Neural cell (in vitro differentiated cells): ENCODE measurements around the gene RADIL. TPM values are rescaled to one million over a fixed set of nuclear protein-coding genes. Genes with fewer than 3 reads are reported as not detected.
A peak's percentile ranks its signal among the peaks of the same experiment; 100 is the strongest.

Experiments used
- H2AFZ ChIP-seq: fragments of 200-600, 300-800 bp; sonication (generic), shearing (Covaris generic); 2 replicates; pipeline ENCODE4 v1.6.0; 2014; ENCODE audit warnings: low read depth, mild to moderate bottlenecking, antibody characterized with exemption, low read length, moderate library complexity
- H3F3A ChIP-seq: fragments of 200-600 bp; shearing (Covaris generic); 2 replicates; pipeline ENCODE4 v1.6.1; 2016; ENCODE audit warnings: mild to moderate bottlenecking, moderate library complexity, mixed read lengths, antibody characterized with exemption, low read length; ENCODE audit not compliant: insufficient read depth, poor library complexity, severe bottlenecking
- H3K27ac ChIP-seq: fragments of 200-600, 300-800 bp; sonication (generic), shearing (Covaris generic); 2 replicates; pipeline ENCODE4 v1.5.1; 2014; ENCODE audit warnings: mild to moderate bottlenecking, low read length, moderate library complexity
- H3K27me3 ChIP-seq: fragments of 300-800, 200-600 bp; sonication (generic), shearing (Covaris generic); 2 replicates; pipeline ENCODE4 v1.6.0; 2014; ENCODE audit warnings: mild to moderate bottlenecking, low read depth, low read length, moderate library complexity; ENCODE audit not compliant: insufficient read depth
- H3K36me3 ChIP-seq: fragments of 300-800, 200-600 bp; sonication (generic), shearing (Covaris generic); 2 replicates; pipeline ENCODE4 v1.5.1; 2014; ENCODE audit warnings: mild to moderate bottlenecking, antibody characterized with exemption, low read length, moderate library complexity; ENCODE audit not compliant: insufficient read depth
- H3K4me2 ChIP-seq: fragments of 300-800, 200-600 bp; sonication (generic), shearing (Covaris generic); 2 replicates; pipeline ENCODE4 v1.6.0; 2014; ENCODE audit warnings: mild to moderate bottlenecking, low read length
- H3K4me3 ChIP-seq: fragments of 300-800, 200-600 bp; sonication (generic), shearing (Covaris generic); 2 replicates; pipeline ENCODE4 v1.5.1; 2014; ENCODE audit warnings: mild to moderate bottlenecking, low read length, moderate library complexity
- H3K79me2 ChIP-seq: fragments of 200-600 bp; shearing (Covaris generic); replicated peaks from 2 replicates; pipeline ENCODE4 v1.6.0; 2014; ENCODE audit warnings: mild to moderate bottlenecking, low read length, moderate library complexity; ENCODE audit not compliant: insufficient read depth
- H3K9ac ChIP-seq: fragments of 300-800, 200-600 bp; sonication (generic), shearing (Covaris generic); 2 replicates; pipeline ENCODE4 v1.6.1; 2016; ENCODE audit warnings: mild to moderate bottlenecking, low read length, mixed read lengths
- H3K9me2 ChIP-seq: fragments of 200-600 bp; shearing (Covaris generic); 2 replicates; pipeline ENCODE4 v1.6.1; 2016; ENCODE audit warnings: mild to moderate bottlenecking, low read length, mixed read lengths; ENCODE audit not compliant: insufficient read depth
- H3K9me3 ChIP-seq: fragments of 200-600, 300-800 bp; sonication (generic), shearing (Covaris generic); 2 replicates; pipeline ENCODE4 v1.6.1; 2016; ENCODE audit warnings: mild to moderate bottlenecking, mixed run types, low read length, moderate library complexity, mixed read lengths
- H4K20me1 ChIP-seq: fragments of 200-600 bp; shearing (Covaris generic); 2 replicates; pipeline ENCODE4 v1.6.1; 2016; ENCODE audit warnings: mild to moderate bottlenecking, mixed run types; ENCODE audit not compliant: insufficient read depth
- CTCF ChIP-seq: fragments of 450-650 bp; IDR thresholded peaks from 2 replicates; pipeline ENCODE4 v1.5.1; 2014; ENCODE audit warnings: antibody characterized with exemption, mild to moderate bottlenecking, moderate library complexity; ENCODE audit not compliant: poor library complexity, severe bottlenecking
- EP300 ChIP-seq: fragments of 450-650 bp; conservative IDR thresholded peaks from 2 replicates; pipeline ENCODE4 v1.6.1; 2014; ENCODE audit warnings: antibody characterized with exemption, mild to moderate bottlenecking, moderate library complexity; ENCODE audit not compliant: poor library complexity, severe bottlenecking
- EZH2 ChIP-seq: fragments of 200-600, 300-800 bp; shearing (Covaris generic), sonication (generic); IDR thresholded peaks from 2 replicates; pipeline ENCODE4 v1.6.1; 2014; ENCODE audit warnings: antibody characterized with exemption, low read length, borderline replicate concordance, mild to moderate bottlenecking; ENCODE audit not compliant: insufficient read depth, poor library complexity, severe bottlenecking
- MXI1 ChIP-seq: fragments of 450-650 bp; conservative IDR thresholded peaks from 2 replicates; pipeline ENCODE4 v1.6.1; 2014; ENCODE audit warnings: antibody characterized with exemption, mild to moderate bottlenecking; ENCODE audit not compliant: poor library complexity, severe bottlenecking
- POLR2AphosphoS5 ChIP-seq: IDR thresholded peaks from 2 replicates; pipeline ENCODE4 v1.6.1; 2012
- RAD21 ChIP-seq: fragments of 450-650 bp; conservative IDR thresholded peaks from 2 replicates; pipeline ENCODE4 v1.6.1; 2014; ENCODE audit warnings: antibody characterized with exemption, mild to moderate bottlenecking, moderate library complexity
- REST ChIP-seq: IDR thresholded peaks from 2 replicates; pipeline ENCODE4 v1.6.1; 2012; ENCODE audit warnings: borderline replicate concordance
- SMC3 ChIP-seq: fragments of 450-650 bp; conservative IDR thresholded peaks from 2 replicates; pipeline ENCODE4 v1.6.1; 2014; ENCODE audit warnings: antibody characterized with exemption, mild to moderate bottlenecking, moderate library complexity; ENCODE audit not compliant: poor library complexity
- TAF1 ChIP-seq: IDR thresholded peaks from 2 replicates; pipeline ENCODE4 v1.6.1; 2012; ENCODE audit warnings: low read depth
- polyA plus RNA-seq: library from polyadenylated mRNA; depleted of rRNA; stranded (reverse); fragments of >200 nt; gene quantifications from 2 replicates; pipeline ENCODE4 v1.2.3, GENCODE V29; 2014

RADIL gene
- polyA plus RNA-seq, 1 donor from 2014 or later: 4.1 TPM

- no peak overlapping the region for H3K4me3 ChIP-seq
- H3K79me2 ChIP-seq: no peaks in the 10 kb centered on the region
- H3K4me2 ChIP-seq: no peak overlapping the region
- H3K9me3 ChIP-seq: no peaks in the 10 kb centered on the region
- no peaks in the 10 kb centered on the region for H3K9me2 ChIP-seq
- TF ChIP-seq EZH2 (no peak), MXI1 (no peak), RAD21 (no peak), EP300 (no peak), SMC3 (no peak), POLR2AphosphoS5 (no peak), REST (no peak), CTCF (no peak), TAF1 (no peak)
- no peaks in the 10 kb centered on the region for H4K20me1 ChIP-seq
- no peak overlapping the region for H3K9ac ChIP-seq
- no peaks in the 10 kb centered on the region for H3K36me3 ChIP-seq
- H3K27me3 ChIP-seq: no peaks in the 10 kb centered on the region
- no peak overlapping the region for H3K27ac ChIP-seq
- no peak overlapping the region for H2AFZ ChIP-seq
- H3F3A ChIP-seq: no peaks in the 10 kb centered on the region
These were observed 43.4 kb downstream of the RADIL start for GRCh38 chr7:4840079-4840501.

GRCh38 chr7:4838626-4839334 is 44.7 kb downstream of the RADIL start:
- Histone ChIP-seq H3K27me3 (no peaks in the 10 kb centered on the region), H3K4me2 (no peak overlapping the region), H3K9me2 (no peaks in the 10 kb centered on the region), H3K79me2 (no peaks in the 10 kb centered on the region), H3K9me3 (no peaks in the 10 kb centered on the region), H2AFZ (no peak overlapping the region), H3F3A (no peaks in the 10 kb centered on the region), H3K27ac (peak overlapping the region; percentile 36), H3K9ac (no peak overlapping the region), H4K20me1 (no peaks in the 10 kb centered on the region), H3K4me3 (no peak overlapping the region), H3K36me3 (no peaks in the 10 kb centered on the region)
- TF ChIP-seq CTCF: no peak
- no peak for TF ChIP-seq REST
- TF ChIP-seq POLR2AphosphoS5: no peak
- TF ChIP-seq SMC3: no peak
- TF ChIP-seq RAD21: no peak
- no peak for TF ChIP-seq MXI1
- no peak for TF ChIP-seq EZH2
- TF ChIP-seq EP300: no peak
- TF ChIP-seq TAF1: no peak
